SU-DHL-6 (cell line): ENCODE results near the gene RARB.

Experiments used
- H2AFZ ChIP-seq: fragments of 200-600 bp; sonication (generic); 2 replicates; pipeline ENCODE4 v1.6.1; 2014; ENCODE audit warnings: low read depth, mild to moderate bottlenecking, moderate library complexity, mixed read lengths, antibody characterized with exemption, low read length; ENCODE audit not compliant: severe bottlenecking
- H3F3A ChIP-seq: fragments of 200-600 bp; shearing (Covaris generic); 2 replicates; pipeline ENCODE4 v1.6.0; 2016; ENCODE audit warnings: antibody characterized with exemption, mild to moderate bottlenecking; ENCODE audit not compliant: insufficient read depth
- H3K27ac ChIP-seq: fragments of 200-600 bp; sonication (generic); 2 replicates; pipeline ENCODE4 v1.5.1; 2016; ENCODE audit warnings: low read depth, mild to moderate bottlenecking, low read length, moderate library complexity, mixed read lengths
- H3K27me3 ChIP-seq: fragments of 200-600 bp; sonication (generic), shearing (Covaris generic); 2 replicates; pipeline ENCODE4 v1.6.0; 2014; ENCODE audit warnings: mild to moderate bottlenecking, low read length
- H3K36me3 ChIP-seq: fragments of 200-600 bp; sonication (generic); 2 replicates; pipeline ENCODE4 v1.6.1; 2014; ENCODE audit warnings: mild to moderate bottlenecking, low read length, mixed read lengths
- H3K4me2 ChIP-seq: fragments of 300-600, 200-600 bp; shearing (Covaris generic), sonication (generic); 2 replicates; pipeline ENCODE4 v1.6.0; 2014; ENCODE audit warnings: low read length, low read depth, mild to moderate bottlenecking; ENCODE audit not compliant: poor library complexity, severe bottlenecking
- H3K4me3 ChIP-seq: fragments of 200-600 bp; sonication (generic); 2 replicates; pipeline ENCODE4 v1.5.1; 2014; ENCODE audit warnings: antibody characterized with exemption, low read length, mild to moderate bottlenecking, mixed read lengths; ENCODE audit not compliant: insufficient read depth, poor library complexity, severe bottlenecking
- H3K79me2 ChIP-seq: fragments of 200-600 bp; sonication (generic); 2 replicates; pipeline ENCODE4 v1.6.1; 2014; ENCODE audit warnings: mild to moderate bottlenecking, low read length, moderate library complexity; ENCODE audit not compliant: insufficient read depth
- H3K9ac ChIP-seq: fragments of 200-600 bp; sonication (generic); 2 replicates; pipeline ENCODE4 v1.7.0; 2014; ENCODE audit warnings: mild to moderate bottlenecking, low read length
- H3K9me2 ChIP-seq: fragments of 200-600 bp; sonication (generic); replicated peaks from 2 replicates; pipeline ENCODE4 v1.6.1; 2014; ENCODE audit warnings: low read length; ENCODE audit not compliant: insufficient read depth
- H3K9me3 ChIP-seq: fragments of 200-600 bp; sonication (generic); 2 replicates; pipeline ENCODE4 v1.6.1; 2014; ENCODE audit warnings: low read length, mixed read lengths; ENCODE audit not compliant: insufficient read depth
- H4K20me1 ChIP-seq: fragments of 200-600 bp; sonication (generic); 2 replicates; pipeline ENCODE4 v1.6.1; 2014; ENCODE audit warnings: low read depth, mild to moderate bottlenecking, antibody characterized with exemption, low read length, moderate library complexity, mixed read lengths
- CTCF ChIP-seq: fragments of 200-600 bp; sonication (generic); IDR thresholded peaks from one replicate; pipeline ENCODE4 v1.5.1; 2017; ENCODE audit warnings: antibody characterized with exemption, mild to moderate bottlenecking, low read length, moderate library complexity; ENCODE audit not compliant: insufficient read depth, poor library complexity, severe bottlenecking
- EZH2phosphoT487 ChIP-seq: fragments of 200-600 bp; sonication (generic), shearing (Covaris generic); conservative IDR thresholded peaks from 2 replicates; pipeline ENCODE4 v1.6.1; 2018; ENCODE audit warnings: mild to moderate bottlenecking, antibody characterized with exemption, low read length, moderate library complexity, mixed read lengths

Gene RARB

GRCh38 chr3:25452192-25452591 is 24.1 kb downstream of the RARB start:
- no peaks in the 10 kb centered on the region for H3K9me3 ChIP-seq
- no peak overlapping the region for H3K4me2 ChIP-seq
- H3K36me3 ChIP-seq = no peaks in the 10 kb centered on the region
- H2AFZ ChIP-seq = no peak overlapping the region
- no peaks in the 10 kb centered on the region for H4K20me1 ChIP-seq
- H3K9ac ChIP-seq = no peak overlapping the region
- 0 out of 2 replicates have a peak, but pooled peaks cover 3% of the 10 kb centered on the region for H3K27me3 ChIP-seq
- TF ChIP-seq EZH2phosphoT487 = no peak
- no peak for TF ChIP-seq CTCF
- H3K79me2 ChIP-seq = no peaks in the 10 kb centered on the region
- no peaks in the 10 kb centered on the region for H3K9me2 ChIP-seq
- H3K4me3 ChIP-seq = no peak overlapping the region
- no peaks in the 10 kb centered on the region for H3F3A ChIP-seq
- no peak overlapping the region for H3K27ac ChIP-seq

GRCh38 chr3:25452740-25453139 is 24.7 kb downstream of the RARB start:
- no peaks in the 10 kb centered on the region for H3K79me2 ChIP-seq

GRCh38 chr3:25453619-25454004 is 25.5 kb downstream of the RARB start:
- no peaks in the 10 kb centered on the region for H3K36me3 ChIP-seq
- H2AFZ ChIP-seq = no peak overlapping the region
- no peak overlapping the region for H3K9ac ChIP-seq
- TF ChIP-seq CTCF (no peak), EZH2phosphoT487 (no peak)
- H3K27ac ChIP-seq = no peak overlapping the region
- H3K79me2 ChIP-seq = no peaks in the 10 kb centered on the region
- H3K4me2 ChIP-seq = no peak overlapping the region
- no peaks in the 10 kb centered on the region for H3K9me3 ChIP-seq
- no peaks in the 10 kb centered on the region for H3K27me3 ChIP-seq
- no peak overlapping the region for H3K4me3 ChIP-seq
- H3K9me2 ChIP-seq = no peaks in the 10 kb centered on the region
- no peaks in the 10 kb centered on the region for H4K20me1 ChIP-seq
- H3F3A ChIP-seq = no peaks in the 10 kb centered on the region

More at GRCh38 chr3:25452740-25453139, 24.7 kb downstream of the RARB start:
- H3K9me3 ChIP-seq = no peaks in the 10 kb centered on the region
- H3K9me2 ChIP-seq = no peaks in the 10 kb centered on the region
- no peak overlapping the region for H3K9ac ChIP-seq
- H4K20me1 ChIP-seq = no peaks in the 10 kb centered on the region
- no peak overlapping the region for H2AFZ ChIP-seq
- H3K27ac ChIP-seq = no peak overlapping the region
- TF ChIP-seq CTCF (no peak), EZH2phosphoT487 (no peak)
- no peak overlapping the region for H3K4me3 ChIP-seq
- no peaks in the 10 kb centered on the region for H3F3A ChIP-seq
- no peaks in the 10 kb centered on the region for H3K36me3 ChIP-seq
- no peak overlapping the region for H3K4me2 ChIP-seq
- H3K27me3 ChIP-seq = no peaks in the 10 kb centered on the region
